K562 (cell line): ENCODE data around the gene HOXB3. TPM values are rescaled to one million over a fixed set of nuclear protein-coding genes. Genes with fewer than 3 reads are reported as not detected.

Experiments
- BCLAF1 ChIP-seq, 2 experiments: fragments of 450-650 bp in 1 of 2; IDR thresholded peaks; 2 replicates each; pipeline ENCODE4 v1.6.1; 2011 to 2017; ENCODE audit warnings: low read depth in 2 of 2, antibody characterized with exemption in 1 of 2, borderline replicate concordance in 1 of 2, low read length in 1 of 2, mild to moderate bottlenecking in 1 of 2, mixed read lengths in 1 of 2; ENCODE audit not compliant: control insufficient read depth in 1 of 2
- C11orf30 ChIP-seq: fragments of 450-650 bp; IDR thresholded peaks from 2 replicates; pipeline ENCODE4 v1.6.1; 2016; ENCODE audit warnings: low read depth, mild to moderate bottlenecking
- CREB1 ChIP-seq, 2 experiments: sonication (generic) in 1 of 2; formaldehyde crosslinking in 1 of 2; IDR thresholded peaks; 2 replicates each; pipeline versions ENCODE4 v1.6.1 to v1.8.0; 2012 to 2022; ENCODE audit warnings: inconsistent platforms in 1 of 2, mild to moderate bottlenecking in 1 of 2, missing genetic modification reagents in 1 of 2, moderate library complexity in 1 of 2
- ETS1 ChIP-seq: conservative IDR thresholded peaks from 2 replicates; pipeline ENCODE4 v1.6.1; 2011; ENCODE audit warnings: low read depth, mild to moderate bottlenecking, low read length; ENCODE audit not compliant: control insufficient read depth
- ETV6 ChIP-seq, 3 experiments: fragments of 150-350 bp in 1 of 3; sonication (generic) in 1 of 3; formaldehyde crosslinking in 1 of 3; IDR thresholded peaks; 2 replicates each; pipeline versions ENCODE4 v1.6.1 to v1.8.0; 2014 to 2022; ENCODE audit warnings: borderline replicate concordance in 2 of 3, low read depth in 2 of 3, antibody characterized with exemption in 1 of 3, low read length in 1 of 3, mild to moderate bottlenecking in 1 of 3, missing genetic modification reagents in 1 of 3
- KAT7 ChIP-seq: sonication (generic); formaldehyde crosslinking; IDR thresholded peaks from 2 replicates; pipeline ENCODE4 v1.8.0; 2022; ENCODE audit warnings: missing genetic modification reagents, mild to moderate bottlenecking, borderline replicate concordance
- L3MBTL2 ChIP-seq: fragments of 450-650 bp; IDR thresholded peaks from 2 replicates; pipeline ENCODE4 v1.6.1; 2016; ENCODE audit warnings: mild to moderate bottlenecking, moderate library complexity
- NRF1 ChIP-seq, 2 experiments: fragments of 450-650 bp; IDR thresholded peaks in 1 of 2; conservative IDR thresholded peaks in 1 of 2; 2 replicates each; pipeline ENCODE4 v1.6.1; 2014; ENCODE audit warnings: mild to moderate bottlenecking in 2 of 2
- PREB ChIP-seq: sonication (generic); formaldehyde crosslinking; IDR thresholded peaks from 2 replicates; pipeline ENCODE4 v1.8.1; 2023; ENCODE audit warnings: mild to moderate bottlenecking, missing genetic modification reagents
- RBM14 ChIP-seq: fragments of 200-400 bp; formaldehyde crosslinking; IDR thresholded peaks from 2 replicates; pipeline ENCODE4 v1.6.1; 2018; ENCODE audit warnings: low read depth, mild to moderate bottlenecking, low read length, moderate library complexity, borderline replicate concordance; ENCODE audit not compliant: insufficient read depth
- RHOXF2B ChIP-seq: fragments of 250-450 bp; sonication (Bioruptor Pico); conservative IDR thresholded peaks from 2 replicates; pipeline ENCODE4 v1.5.1; 2021
- SAFB2 ChIP-seq: fragments of 200-400 bp; formaldehyde crosslinking; IDR thresholded peaks from 2 replicates; pipeline ENCODE4 v1.6.1; 2018; ENCODE audit warnings: borderline replicate concordance, low read length, low read depth, moderate library complexity; ENCODE audit not compliant: severe bottlenecking
- TBP ChIP-seq: optimal IDR thresholded peaks from 2 replicates; pipeline ENCODE3; 2011; ENCODE audit warnings: low read depth, low read length, improper control_type of control experiment
- TGIF2 ChIP-seq: sonication (generic); formaldehyde crosslinking; IDR thresholded peaks from 2 replicates; pipeline ENCODE4 v1.8.1; 2022; ENCODE audit warnings: mild to moderate bottlenecking, missing genetic modification reagents, moderate library complexity
- U2AF1 ChIP-seq: fragments of 200-400 bp; formaldehyde crosslinking; optimal IDR thresholded peaks from 2 replicates; pipeline ENCODE3; 2017; ENCODE audit warnings: mild to moderate bottlenecking, low read depth, low read length, moderate library complexity
- YY1 ChIP-seq, 3 experiments: IDR thresholded peaks; 2 replicates each; pipeline ENCODE4 v1.6.1; 2011; ENCODE audit warnings: low read length in 2 of 3, mild to moderate bottlenecking in 2 of 3, moderate library complexity in 2 of 3, borderline replicate concordance in 1 of 3, control low read depth in 1 of 3, low read depth in 1 of 3; ENCODE audit not compliant: insufficient read depth in 3 of 3, insufficient replicate concordance in 2 of 3, control insufficient read depth in 1 of 3, insufficient read length in 1 of 3; ENCODE audit errors: extremely low read depth in 1 of 3
- ZBTB1 ChIP-seq: sonication (generic); formaldehyde crosslinking; IDR thresholded peaks from 2 replicates; pipeline ENCODE4 v1.8.1; 2023; ENCODE audit warnings: missing genetic modification reagents, low read depth, mild to moderate bottlenecking, borderline replicate concordance
- ZC3H8 ChIP-seq: fragments of 450-650 bp; IDR thresholded peaks from 2 replicates; pipeline ENCODE4 v1.6.1; 2017
- ZNF133 ChIP-seq: fragments of 250-450 bp; sonication (Bioruptor Pico); IDR thresholded peaks from 2 replicates; pipeline ENCODE4 v1.4.0; 2020; ENCODE audit warnings: mild to moderate bottlenecking
- ZNF316 ChIP-seq: fragments of 450-650 bp; IDR thresholded peaks from 2 replicates; pipeline ENCODE4 v1.6.1; 2016
- polyA plus RNA-seq, 8 experiments: library from polyadenylated mRNA; depleted of rRNA in 4 of 8; stranded (reverse) in 5 of 8; unstranded in 3 of 8; fragments of >200 nt; fragmentation: Nextera tagmentation in 2 of 8; fragmentation: Illumina TruSeq in 1 of 8; extraction: Ambion mirVana in 2 of 8; extraction: Trizol in 1 of 8; gene quantifications; 2 replicates each; pipeline versions ENCODE4 v1.2.1 to v1.2.3, GENCODE V29; 2011 to 2014; ENCODE audit warnings: inconsistent platforms in 1 of 8, missing spikeins in 1 of 8
- total RNA-seq, 7 experiments: library from RNA; depleted of rRNA in 6 of 7; stranded (reverse); fragments of >200 nt in 6 of 7; fragmentation: Illumina TruSeq in 2 of 7; extraction: Trizol in 2 of 7; gene quantifications; 2 replicates each; pipeline versions ENCODE4 v1.2.1 to v1.2.3, GENCODE V29; 2011 to 2021; ENCODE audit warnings: low replicate concordance in 1 of 7

Gene HOXB3
- total and polyA plus RNA-seq, 9 of the 15 experiments (the other 6 are each of a cell fraction or from before 2014, with no cell fraction given): 2.4 to 41.3 (median 20.2) TPM

GRCh38 chr17:48543107-48543853 is 46.8 kb downstream of the HOXB3 start (continued):
- TF ChIP-seq BCLAF1 (IDR thresholded peaks at IDR 0.05; ENCODE audit: borderline replicate concordance in 1 of 2, control insufficient read depth in 1 of 2, low read depth in 2 of 2, low read length in 1 of 2) (0 out of 4 replicates have a peak, but pooled peaks of 1 of the 2 experiments have one; percentile 40), ZNF133 (no peak), L3MBTL2 (no peak), NRF1 (conservative IDR thresholded peaks at IDR 0.05 in 1 of 2, IDR thresholded peaks at IDR 0.05 in 1 of 2) (peak; percentile 71 to 77), ZBTB1 (peak; percentile 56; the same call in 1 of the 2 replicates), C11orf30 (no peak), PREB (CRISPR knock-in tag) (no peak), TBP (peak; percentile 60), RHOXF2B (CRISPR knock-in tag) (no peak), ETV6 (IDR thresholded peaks at IDR 0.05; ENCODE audit: borderline replicate concordance in 1 of 2, low read depth in 2 of 2, low read length in 1 of 2) (no peak), ETV6 (CRISPR knock-in tag; IDR thresholded peaks at IDR 0.05; ENCODE audit: borderline replicate concordance) (no peak), TGIF2 (peak; percentile 71; the same call in 1 of the 2 replicates), SAFB2 (no peak), ETS1 (peak; percentile 27; the same call in 1 of the 2 replicates), YY1 (IDR thresholded peaks at IDR 0.05; ENCODE audit: borderline replicate concordance in 1 of 3, control insufficient read depth in 1 of 3, extremely low read depth in 1 of 3, insufficient read depth in 3 of 3, insufficient read length in 1 of 3, insufficient replicate concordance in 2 of 3, low read depth in 1 of 3, low read length in 2 of 3) (peak in 1 of 3 experiments; percentile 32), CREB1 (IDR thresholded peaks at IDR 0.05) (no peak), CREB1 (CRISPR knock-in tag; IDR thresholded peaks at IDR 0.05) (0 out of 2 replicates have a peak, but pooled peaks have one; percentile 28), RBM14 (0 out of 2 replicates have a peak, but pooled peaks have one; percentile 67), KAT7 (CRISPR knock-in tag) (no peak), ZC3H8 (no peak), ZNF316 (no peak), U2AF1 (peak; percentile 67)
